Glomerular visceral epithelial cell (primary cell): ENCODE data around the gene LAMA4.

Experiments used
- DNase-seq: peaks from one replicate; pipeline ENCODE4 v3.0.0-alpha.2; 2016; ENCODE audit errors: extremely low spot score

Gene LAMA4

DNA sequence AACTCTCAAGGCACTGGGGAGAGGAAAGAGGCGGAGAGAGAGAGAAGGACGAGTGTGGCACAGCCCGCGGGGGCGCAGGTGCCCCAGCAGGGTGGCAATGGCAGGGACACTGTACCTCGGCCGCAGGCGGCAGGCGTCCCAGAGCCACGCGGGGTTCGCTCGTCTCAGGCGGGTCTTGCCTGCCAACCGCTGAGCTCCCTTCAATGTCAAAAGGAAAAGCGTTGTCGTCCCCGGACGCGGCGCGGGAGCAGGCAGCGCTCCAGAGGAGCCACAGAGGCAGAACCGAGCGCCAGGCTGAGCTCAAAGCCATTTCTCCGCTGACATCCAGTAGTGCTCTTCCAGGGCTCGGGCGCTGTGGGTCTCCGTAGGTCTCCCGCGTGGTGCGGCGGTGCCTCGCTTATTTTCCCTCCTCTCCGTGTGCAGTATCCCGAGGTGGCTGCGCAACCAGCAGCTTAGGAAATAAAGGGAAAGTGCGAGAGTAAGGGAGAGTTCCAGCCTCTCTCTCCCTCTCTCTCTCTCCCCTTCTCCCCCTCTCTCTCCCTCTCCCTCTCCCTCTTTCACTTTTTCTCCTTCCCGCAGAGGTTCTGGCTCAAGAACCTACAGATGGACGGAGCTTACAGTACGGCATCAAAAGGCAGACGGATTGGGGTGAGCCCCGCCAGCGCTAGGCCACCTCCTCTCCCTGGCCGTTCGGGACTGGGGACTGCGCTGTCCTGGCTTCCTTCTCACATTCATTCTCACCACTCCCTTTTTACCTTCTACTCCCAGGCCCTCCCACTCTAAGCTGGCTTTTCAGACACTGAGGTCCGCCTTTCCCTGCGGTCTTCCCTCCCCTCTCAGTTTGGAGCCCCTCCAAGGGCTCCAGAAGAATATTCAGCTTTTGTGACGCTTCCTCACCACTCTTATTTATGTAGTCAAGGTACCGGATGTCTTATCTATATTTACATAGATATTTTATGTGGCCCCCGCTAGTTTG, at the start of gene LAMA4:
Gene LAMA4, minus strand, starts transcription at position 727 of the 976 bp plus-strand sequence. Its CDS starts 417 bp downstream, at position 310.
- DNase-seq, result peak; percentile 43

GRCh38 chr6:112302142-112302705, 47.9 kb upstream of the LAMA4 start:
- no peak for DNase-seq

DNA sequence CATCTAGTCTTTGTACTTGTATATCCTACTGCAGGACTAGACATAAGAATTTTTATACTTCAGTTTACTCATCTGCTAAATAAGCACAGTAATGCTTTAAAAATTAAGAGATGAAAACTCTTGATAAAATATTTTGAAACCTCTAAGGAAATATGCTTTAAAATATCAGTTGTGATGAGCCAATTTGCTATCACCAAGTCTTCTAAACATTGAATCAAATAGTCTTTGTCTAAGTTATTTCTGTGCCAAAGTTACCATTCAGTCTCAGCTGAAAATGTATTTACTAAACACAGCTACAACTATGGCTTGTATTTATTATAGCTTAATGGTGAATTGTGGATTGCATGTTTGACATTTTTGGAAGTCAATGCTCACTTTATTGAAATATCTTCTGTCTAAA, 46.5 kb upstream of the LAMA4 start:
- DNase-seq, result no peak

GRCh38 chr6:112298816-112299281, 44.5 kb upstream of the LAMA4 start:
- DNase-seq, result peak; percentile 73

- peak; percentile 54 for DNase-seq
Observed at GRCh38 chr6:112298021-112298745, 43.8 kb upstream of the LAMA4 start.

DNA sequence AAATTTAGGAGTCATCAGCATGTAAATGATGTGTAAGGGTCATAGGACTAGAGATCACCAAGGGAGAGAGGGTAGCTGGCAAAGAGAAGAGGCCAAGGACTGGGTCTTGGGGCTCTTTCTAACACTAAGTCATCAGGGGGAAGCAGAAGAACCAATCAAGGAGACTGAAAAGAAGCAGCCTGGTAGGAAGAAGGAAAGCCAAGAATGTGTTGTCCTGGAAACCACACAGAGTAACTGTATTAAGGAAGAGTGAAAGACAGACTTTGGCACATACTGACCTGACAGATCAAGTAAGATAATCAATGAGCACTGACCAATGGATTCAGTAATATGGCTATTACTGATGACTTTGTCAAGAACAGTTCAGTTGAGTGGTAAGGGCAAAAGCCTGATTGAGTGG, 42.3 kb upstream of the LAMA4 start:
- DNase-seq, result no peak

DNA sequence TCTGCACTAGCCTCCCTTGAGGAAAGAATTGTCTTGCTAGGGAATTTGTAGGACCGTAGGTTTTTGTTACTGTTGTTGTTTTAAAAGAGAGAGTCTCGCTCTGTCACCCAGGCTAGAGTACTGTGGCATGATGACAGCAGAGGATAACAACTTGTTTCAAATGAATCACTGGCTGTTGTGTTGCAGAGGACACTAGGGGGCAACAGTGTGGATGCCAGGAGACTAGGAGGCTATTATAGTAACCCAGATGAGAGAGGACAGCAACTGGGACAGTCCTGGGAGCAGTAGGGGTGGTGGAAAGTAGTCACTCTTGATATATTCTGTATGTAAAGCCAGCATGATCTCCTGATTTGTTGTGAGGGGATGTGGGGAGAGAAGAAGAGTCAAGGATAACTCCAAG, 41.8 kb upstream of the LAMA4 start:
- DNase-seq, result peak; percentile 29

GRCh38 chr6:112291161-112291762, 36.9 kb upstream of the LAMA4 start:
- no peak for DNase-seq

DNA sequence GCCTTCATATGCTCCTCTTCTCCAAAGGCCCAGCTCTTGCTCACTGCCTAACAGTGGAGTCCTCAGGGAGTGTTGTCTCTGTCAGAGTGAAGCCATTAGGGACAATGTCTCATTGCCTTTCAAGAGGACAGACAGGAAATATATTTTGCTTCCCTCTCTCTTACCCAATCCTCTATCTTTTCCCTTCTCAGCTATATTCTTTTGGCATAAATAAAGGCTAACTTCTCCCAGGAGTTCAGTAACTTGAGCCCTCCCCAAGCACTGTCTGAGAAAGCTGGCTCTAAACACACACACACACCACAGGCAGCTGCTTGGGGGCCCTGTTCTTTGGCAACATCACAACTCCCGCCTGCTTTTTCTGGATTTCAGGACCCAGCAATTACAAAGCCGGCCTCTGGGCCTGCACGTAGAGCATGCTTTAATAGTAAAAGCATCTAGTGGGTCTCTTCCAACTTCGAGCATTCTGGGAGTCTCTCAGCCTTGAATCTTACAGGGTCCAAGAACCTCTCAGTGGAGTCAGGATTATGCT, 34.7 kb upstream of the LAMA4 start:
- no peak for DNase-seq

DNA sequence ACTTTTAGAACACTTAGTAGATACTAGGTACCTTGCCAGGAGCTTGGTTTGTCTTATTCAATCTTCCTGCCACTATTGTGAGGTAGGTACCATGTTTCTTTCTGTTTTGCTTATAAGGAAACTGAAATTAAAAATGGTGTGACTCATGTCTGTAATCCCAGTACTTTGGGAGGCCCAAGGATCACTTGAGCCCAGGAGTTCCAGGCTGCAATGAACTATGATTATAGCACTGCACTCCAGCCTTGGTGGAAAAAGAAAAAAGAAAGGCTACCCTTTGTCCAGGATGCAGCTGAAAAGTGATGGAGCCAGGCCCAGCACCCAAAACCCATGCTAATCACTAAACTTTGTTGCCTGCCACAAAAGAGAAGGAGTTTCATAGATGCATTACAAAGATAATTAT, 34.1 kb upstream of the LAMA4 start:
- no peak for DNase-seq

- DNase-seq, result no peak
Observed at GRCh38 chr6:112287577-112288225, 33.3 kb upstream of the LAMA4 start.

GRCh38 chr6:112286500-112287144, 32.3 kb upstream of the LAMA4 start:
- DNase-seq, result no peak

DNA sequence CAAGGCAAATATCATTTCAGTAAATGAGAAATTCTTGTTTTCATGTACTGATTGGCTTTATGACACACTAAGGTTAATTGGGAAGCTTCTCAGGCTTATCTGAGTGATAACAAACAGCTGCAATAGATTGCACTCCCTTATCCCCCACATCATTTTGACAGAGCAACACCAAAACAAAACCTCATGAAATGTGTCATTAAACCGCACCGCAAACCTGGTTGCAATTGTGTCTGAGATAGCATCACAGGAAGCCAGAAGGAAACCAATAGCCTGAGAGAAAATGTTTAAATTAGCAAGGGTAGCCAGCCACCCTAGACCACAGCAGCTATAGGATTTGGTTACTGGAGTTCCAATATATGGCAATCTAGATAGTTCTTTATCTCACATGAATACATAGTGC, 31.6 kb upstream of the LAMA4 start:
- no peak for DNase-seq

DNA sequence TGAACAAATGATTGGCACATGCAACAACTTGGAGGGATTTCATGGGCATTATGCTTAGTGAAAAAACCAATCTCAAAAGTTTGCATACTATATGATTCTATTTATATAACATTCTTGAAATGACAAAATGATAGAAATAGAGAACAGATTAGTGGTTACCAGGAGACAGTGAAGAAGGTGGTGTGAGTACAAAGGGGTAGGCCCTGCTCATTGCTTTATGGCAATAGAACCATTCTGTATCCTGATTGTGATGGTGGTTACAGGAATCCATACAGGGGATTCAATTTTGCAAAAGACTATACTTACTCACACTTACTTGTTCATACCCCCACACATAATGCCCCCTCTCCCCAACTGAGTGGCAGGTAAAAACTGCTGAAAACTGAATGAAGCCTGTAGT, 30.2 kb upstream of the LAMA4 start:
- DNase-seq, result no peak

- DNase-seq, result no peak
Observed at GRCh38 chr6:112283621-112284020, 29.3 kb upstream of the LAMA4 start.

DNA sequence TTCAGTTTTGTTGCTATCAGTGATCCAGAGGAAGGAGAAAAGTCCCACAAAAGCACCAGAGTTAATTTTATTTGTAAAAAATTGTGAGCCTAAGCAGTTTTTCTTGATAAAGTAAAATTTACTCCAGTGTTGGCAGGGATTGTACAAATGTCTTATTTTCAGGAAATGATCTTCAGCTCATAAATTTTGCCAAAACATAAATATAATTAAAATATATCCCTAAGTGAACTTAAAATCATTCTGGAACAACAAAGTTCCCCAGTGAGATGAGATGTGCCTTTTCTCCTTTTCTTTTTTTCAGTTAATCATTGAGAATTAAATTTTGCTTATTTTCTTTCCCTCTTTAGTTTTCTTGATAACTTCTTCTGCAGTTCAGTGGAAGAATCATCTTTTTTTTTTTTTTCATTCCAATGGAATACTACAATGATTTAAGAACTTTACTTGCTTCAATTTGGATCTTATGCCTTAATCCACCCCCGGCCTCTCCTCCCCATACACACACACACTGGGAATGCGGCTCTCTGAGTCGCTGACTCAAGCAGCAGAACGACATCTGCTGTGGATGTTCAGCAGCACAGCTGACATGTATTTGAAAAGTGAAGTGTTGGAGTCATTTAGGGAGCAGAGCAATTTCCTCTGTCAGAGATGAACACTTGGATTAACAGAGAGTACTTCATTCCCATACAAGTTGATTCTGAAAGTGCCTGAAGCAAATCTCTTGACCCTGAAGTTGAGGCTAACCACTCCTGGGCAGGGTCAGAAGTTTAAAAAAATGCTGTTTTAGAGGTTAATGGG, 27.7 kb upstream of the LAMA4 start:
- DNase-seq, result peak; percentile 49

- DNase-seq, result no peak
Observed at GRCh38 chr6:112279031-112279935, 24.9 kb upstream of the LAMA4 start.

DNA sequence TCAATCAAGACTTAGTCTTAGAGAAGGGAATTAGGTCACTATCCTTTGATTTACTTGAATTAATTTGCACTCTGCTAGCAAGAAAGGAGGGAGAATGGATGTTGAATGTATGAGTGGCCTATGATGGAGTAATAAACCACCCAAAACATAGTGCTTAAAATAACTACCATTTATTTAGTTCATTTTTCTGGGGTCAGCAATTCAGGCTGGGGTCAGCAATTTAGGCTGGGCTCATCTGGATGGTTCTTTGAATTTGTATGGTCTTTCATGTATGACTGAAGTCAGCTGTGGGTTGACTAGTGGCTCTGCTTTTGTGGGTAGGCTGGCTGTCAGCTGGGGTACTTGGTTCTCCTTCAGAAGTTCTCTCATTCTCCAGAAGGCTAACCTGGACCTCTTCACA, 21.0 kb upstream of the LAMA4 start:
- no peak for DNase-seq

- DNase-seq, result no peak
Observed at GRCh38 chr6:112274774-112275173, 20.4 kb upstream of the LAMA4 start.
